ENCODE data around the gene DNALI1. TPM values are rescaled to one million over a fixed set of nuclear protein-coding genes. Genes with fewer than 3 reads are reported as not detected.

DNALI1 gene
- total RNA-seq, 4 donors from 2014 or later = 4.9 to 7.6 (median 6.5) TPM

DNA sequence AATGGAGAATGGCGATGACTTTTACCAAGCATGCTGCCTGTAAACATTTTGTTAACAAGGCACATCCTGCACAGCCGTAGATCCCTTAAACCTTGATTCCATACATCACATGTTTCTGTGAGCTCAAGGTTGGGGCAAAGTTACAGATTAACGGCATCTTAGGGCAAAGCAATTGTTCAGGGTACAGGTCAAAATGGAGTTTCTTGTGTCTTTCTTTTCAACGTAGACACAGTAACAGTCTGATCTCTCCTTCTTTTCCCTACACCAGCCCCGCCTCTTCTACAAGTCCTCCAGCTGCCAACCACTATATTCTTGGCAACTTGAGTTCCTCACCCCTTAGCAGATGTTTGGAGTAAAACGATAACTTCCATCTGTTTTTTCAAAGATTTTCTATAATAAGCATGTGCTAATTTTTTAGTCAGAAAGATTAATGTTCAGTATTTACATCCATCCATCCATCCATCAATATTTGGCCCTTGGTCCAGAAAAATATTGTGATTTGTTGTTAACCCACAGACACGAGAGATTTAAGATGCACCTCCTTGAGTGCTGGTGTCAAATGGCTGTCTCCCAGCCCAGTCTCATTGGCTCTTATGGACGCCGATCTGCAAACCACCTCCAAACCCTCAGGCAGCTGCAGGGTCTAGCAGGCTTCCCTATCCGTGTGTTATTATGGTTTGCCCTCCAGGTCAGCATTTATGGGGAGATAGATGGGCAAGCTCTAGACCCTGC, 3.8 kb downstream of the DNALI1 start:
- DNase-seq (ENCODE audit: low spot score) (no peak), ATAC-seq (ENCODE audit: low FRiP score) (no peak)
- no peak for TF ChIP-seq CTCF (IDR thresholded peaks at IDR 0.05)

- DNase-seq (ENCODE audit: low spot score) = no peak
- no peak for ATAC-seq (ENCODE audit: low FRiP score)
- TF ChIP-seq CTCF (IDR thresholded peaks at IDR 0.05) = no peak
Observed at GRCh38 chr1:37561133-37562132, 4.7 kb downstream of the DNALI1 start.

DNA sequence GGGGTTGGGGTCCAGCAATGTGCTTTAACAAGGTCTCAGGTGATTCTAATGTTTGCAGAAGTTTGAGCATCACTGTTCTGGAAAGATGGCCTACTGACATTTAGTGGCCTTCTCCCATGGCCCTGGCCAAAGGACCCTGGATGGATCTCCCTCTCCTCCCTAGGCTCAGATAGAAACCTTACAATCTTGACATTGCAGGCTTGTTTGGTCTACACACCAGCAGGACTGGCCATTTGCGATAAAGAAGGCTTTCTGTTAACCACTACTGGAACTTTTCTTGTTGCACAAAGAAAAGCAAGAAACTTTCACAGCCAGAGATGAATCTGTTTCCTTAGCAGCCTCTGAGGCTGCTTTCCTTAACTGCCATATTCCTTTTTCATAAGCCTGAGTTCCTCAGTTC, 6.2 kb downstream of the DNALI1 start:
- no peak for TF ChIP-seq CTCF (IDR thresholded peaks at IDR 0.05)
- no peak for ATAC-seq (ENCODE audit: low FRiP score)
- no peak for DNase-seq (ENCODE audit: low spot score)

- ATAC-seq (ENCODE audit: low FRiP score) = no peak
- TF ChIP-seq CTCF (IDR thresholded peaks at IDR 0.05) = no peak
- no peak for DNase-seq (ENCODE audit: low spot score)
Observed at GRCh38 chr1:37564892-37565291, 8.2 kb downstream of the DNALI1 start.

GRCh38 chr1:37567023-37567422, 10.3 kb downstream of the DNALI1 start:
- DNase-seq (ENCODE audit: low spot score) (no peak), ATAC-seq (ENCODE audit: low FRiP score) (no peak)
- TF ChIP-seq CTCF (IDR thresholded peaks at IDR 0.05) = no peak

DNA sequence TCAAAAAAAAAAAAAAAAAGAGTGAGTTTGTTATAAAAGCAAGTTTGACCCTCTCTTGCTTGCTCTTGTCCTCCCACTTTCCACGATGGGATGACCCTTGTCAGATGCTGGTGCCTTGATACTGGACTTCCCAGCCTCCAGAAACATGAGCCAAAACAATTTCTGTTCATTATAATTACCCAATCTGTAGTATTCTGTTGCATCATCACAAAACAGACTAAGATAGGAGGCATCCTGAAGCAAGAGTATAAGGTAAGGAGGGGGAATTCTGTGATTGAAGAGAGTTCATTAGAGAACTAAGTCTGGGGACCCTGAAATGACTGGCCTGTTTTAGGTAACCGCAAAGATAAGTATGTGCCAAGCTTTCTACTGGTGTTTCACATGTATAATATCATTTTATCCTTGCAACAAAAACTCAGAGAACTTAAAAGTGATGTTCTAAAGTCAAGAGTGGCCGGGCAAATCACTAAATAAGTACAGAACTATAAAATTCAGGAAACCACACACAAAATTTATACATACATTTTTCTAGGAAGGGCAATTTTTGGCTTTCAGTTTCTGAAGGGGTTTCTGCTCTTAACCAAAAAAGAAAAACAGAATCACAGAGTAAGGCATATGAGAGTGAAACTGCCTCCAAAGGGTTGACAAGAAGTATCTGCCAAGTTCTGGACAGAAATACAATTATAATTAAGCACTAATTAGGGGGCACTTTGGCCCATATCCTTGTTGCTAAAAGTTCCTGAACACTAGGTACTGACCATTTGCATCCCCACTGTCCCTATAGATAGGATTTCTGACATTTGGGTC, 14.0 kb downstream of the DNALI1 start:
- ATAC-seq (ENCODE audit: low FRiP score) (no peak), DNase-seq (ENCODE audit: low spot score) (no peak)
- TF ChIP-seq CTCF (IDR thresholded peaks at IDR 0.05) = no peak

All from omental fat pad (tissue), 4 donors.